Measurements from ENCODE around the gene CCDC71.
A peak's percentile ranks its signal among the peaks of the same experiment; 100 is the strongest.

Gene CCDC71

GRCh38 chr3:49172551-49173041, 6.5 kb upstream of the CCDC71 start:
- peak overlapping the region; percentile 97 for H3K4me2 ChIP-seq (ENCODE audit: low read length)
- peak overlapping the region; percentile 68 for H3K27ac ChIP-seq
- no peaks in the 10 kb centered on the region for H3K36me3 ChIP-seq (ENCODE audit: control insufficient read depth, insufficient read depth, low read length)
- H3K4me1 ChIP-seq = peaks cover 17% of the 10 kb centered on the region
- H3K9me3 ChIP-seq (ENCODE audit: control insufficient read depth, low read length) = no peaks in the 10 kb centered on the region
- peak overlapping the region; percentile 76 for H3K4me3 ChIP-seq (ENCODE audit: low read depth, low read length)
- H3K9ac ChIP-seq = no peak overlapping the region
- no peak for TF ChIP-seq CTCF (IDR thresholded peaks at IDR 0.05)
- H3K79me2 ChIP-seq = no peaks in the 10 kb centered on the region
- H3K27me3 ChIP-seq (ENCODE audit: control insufficient read depth, insufficient read depth, low read length) = no peaks in the 10 kb centered on the region
- H2AFZ ChIP-seq = peak overlapping the region; percentile 51

- no peaks in the 10 kb centered on the region for H3K79me2 ChIP-seq
- TF ChIP-seq CTCF (IDR thresholded peaks at IDR 0.05) = no peak
Measured at GRCh38 chr3:49171775-49172500, 5.8 kb upstream of the CCDC71 start.

GRCh38 chr3:49171119-49171774, 5.1 kb upstream of the CCDC71 start, which contains the start of gene KLHDC8B:
KLHDC8B (plus strand) TSS chr3:49171598; CDS start chr3:49172770, 1,172 bp downstream.
- Histone ChIP-seq H3K9ac (peak within 1 kb of the TSS; percentile 56), H3K9me3 (ENCODE audit: control insufficient read depth, low read length) (no peaks in the 10 kb centered on the region), H3K4me2 (ENCODE audit: low read length) (peak within 1 kb of the TSS; percentile 97), H3K4me3 (ENCODE audit: low read depth, low read length) (peak within 1 kb of the TSS; percentile 76), H3K79me2 (peaks cover 4% of the 10 kb centered on the region), H3K27ac (peak within 1 kb of the TSS; percentile 68), H3K4me1 (peaks cover 21% of the 10 kb centered on the region), H3K27me3 (ENCODE audit: control insufficient read depth, insufficient read depth, low read length) (no peaks in the 10 kb centered on the region), H2AFZ (peak within 1 kb of the TSS; percentile 90), H3K36me3 (ENCODE audit: control insufficient read depth, insufficient read depth, low read length) (no peaks in the 10 kb centered on the region)
- peak; percentile 96 for TF ChIP-seq CTCF (IDR thresholded peaks at IDR 0.05)

More at GRCh38 chr3:49171775-49172500, 5.8 kb upstream of the CCDC71 start:
- Histone ChIP-seq H2AFZ (peak overlapping the region; percentile 90), H3K36me3 (ENCODE audit: control insufficient read depth, insufficient read depth, low read length) (no peaks in the 10 kb centered on the region), H3K9ac (peak overlapping the region; percentile 56), H3K4me1 (peaks cover 17% of the 10 kb centered on the region), H3K4me3 (ENCODE audit: low read depth, low read length) (peak overlapping the region; percentile 76), H3K9me3 (ENCODE audit: control insufficient read depth, low read length) (no peaks in the 10 kb centered on the region), H3K4me2 (ENCODE audit: low read length) (peak overlapping the region; percentile 97), H3K27me3 (ENCODE audit: control insufficient read depth, insufficient read depth, low read length) (no peaks in the 10 kb centered on the region), H3K27ac (peak overlapping the region; percentile 68)

- Histone ChIP-seq H3K27me3 (ENCODE audit: control insufficient read depth, insufficient read depth, low read length) (no peaks in the 10 kb centered on the region), H2AFZ (peak overlapping the region; percentile 90), H3K4me2 (ENCODE audit: low read length) (peak overlapping the region; percentile 97), H3K4me1 (peaks cover 21% of the 10 kb centered on the region), H3K9ac (peak overlapping the region; percentile 56), H3K9me3 (ENCODE audit: control insufficient read depth, low read length) (no peaks in the 10 kb centered on the region), H3K4me3 (ENCODE audit: low read depth, low read length) (peak overlapping the region; percentile 76), H3K27ac (peak overlapping the region; percentile 68), H3K36me3 (ENCODE audit: control insufficient read depth, insufficient read depth, low read length) (no peaks in the 10 kb centered on the region), H3K79me2 (peaks cover 4% of the 10 kb centered on the region)
- no peak for TF ChIP-seq CTCF (IDR thresholded peaks at IDR 0.05)
Measured at GRCh38 chr3:49170744-49171118, 4.6 kb upstream of the CCDC71 start.

Measured in parathyroid adenoma (tissue), 2 donors.